GM04504 (cell line): ENCODE results near the gene TAF1L.

Experiments used
- DNase-seq: peaks from one replicate; pipeline ENCODE4 v3.0.0-alpha.2; 2012; ENCODE audit warnings: low read depth

Gene TAF1L

GRCh38 chr9:32590898-32591297 is 44.6 kb downstream of the TAF1L start:
- no peak for DNase-seq

DNA sequence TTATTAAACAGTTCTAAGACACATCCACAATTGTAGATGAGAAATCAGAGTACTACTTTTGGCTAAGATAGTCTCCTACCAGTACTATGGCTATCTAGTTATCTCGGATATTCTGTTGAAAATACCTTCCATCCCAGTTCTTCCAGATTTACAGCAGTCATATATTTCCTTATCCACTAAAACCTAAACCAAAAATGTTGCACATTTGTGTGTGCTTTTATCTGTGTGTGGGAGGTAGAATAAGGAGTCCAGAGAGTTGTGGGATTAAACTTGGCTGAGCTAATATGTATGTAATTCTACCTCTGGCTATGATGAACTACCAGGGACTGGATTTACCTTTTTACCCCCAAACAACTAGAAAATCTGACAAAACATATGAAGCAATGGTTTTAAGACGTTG is 45.0 kb downstream of the TAF1L start:
- DNase-seq: no peak

- DNase-seq: no peak
These were observed 46.3 kb downstream of the TAF1L start for GRCh38 chr9:32589083-32589723.

GRCh38 chr9:32587901-32588300 is 47.6 kb downstream of the TAF1L start:
- no peak for DNase-seq

- no peak for DNase-seq
These were observed 50.7 kb downstream of the TAF1L start for GRCh38 chr9:32584784-32585183.

DNA sequence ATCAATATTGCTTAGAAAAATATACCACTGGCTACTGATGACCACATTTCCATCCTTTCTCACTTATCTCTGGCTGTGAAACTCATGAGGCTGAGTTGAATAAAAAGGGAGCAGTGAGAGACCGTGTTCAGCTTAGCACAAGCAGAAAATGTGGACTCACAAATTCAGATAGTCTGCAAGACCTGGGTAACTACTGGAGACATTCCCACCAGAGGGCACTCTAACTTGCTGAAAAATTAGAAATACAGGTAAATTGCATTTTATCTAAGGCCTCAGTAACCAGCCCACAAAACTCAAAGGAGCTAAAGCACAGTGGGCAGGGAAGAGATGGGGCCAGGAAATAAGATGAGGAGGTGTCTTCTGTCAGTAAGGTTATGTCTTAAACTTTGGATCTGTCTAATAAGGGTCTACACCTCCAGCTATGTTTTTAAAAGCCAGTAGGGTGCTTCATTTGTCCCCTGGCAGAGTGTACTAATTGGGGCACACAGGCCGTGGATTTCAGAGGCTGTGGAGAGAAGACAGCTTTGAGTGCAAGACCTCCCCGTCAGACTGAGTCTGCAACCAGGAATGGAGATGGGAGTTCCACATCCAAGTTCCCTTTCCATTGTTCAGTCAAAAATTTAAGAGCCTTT is 53.8 kb downstream of the TAF1L start:
- no peak for DNase-seq

DNA sequence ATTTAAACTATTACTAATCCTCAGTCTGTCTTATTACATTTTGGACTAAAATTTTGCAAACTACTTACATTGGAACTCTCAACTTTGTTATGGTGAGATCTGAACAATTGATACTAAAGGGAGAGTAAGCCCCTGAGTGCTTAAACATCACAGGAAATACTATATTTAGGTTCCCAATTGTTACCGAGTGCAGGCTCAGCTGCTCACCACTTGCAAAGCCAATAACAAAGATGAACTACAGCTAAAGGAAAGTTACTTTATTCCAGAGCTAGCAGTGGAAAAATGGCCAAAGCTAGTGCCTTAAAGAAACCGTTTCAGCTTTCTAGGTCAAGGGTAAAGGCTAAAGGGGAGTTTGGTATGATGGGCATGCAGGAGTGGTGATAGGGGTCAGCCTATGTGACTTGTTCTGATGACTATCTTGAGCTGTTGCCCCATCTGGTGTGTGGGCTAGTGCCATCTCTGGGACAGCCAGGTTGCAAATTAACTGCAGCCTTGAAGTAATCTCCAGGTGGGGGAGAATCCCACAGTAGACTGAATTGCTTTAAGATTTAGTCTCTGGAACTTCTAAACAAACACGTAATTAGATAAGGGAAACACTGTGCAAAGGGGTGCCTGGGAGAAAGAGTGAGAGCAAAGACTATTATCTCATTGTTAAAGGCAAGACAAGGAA is 54.7 kb downstream of the TAF1L start:
- no peak for DNase-seq

DNA sequence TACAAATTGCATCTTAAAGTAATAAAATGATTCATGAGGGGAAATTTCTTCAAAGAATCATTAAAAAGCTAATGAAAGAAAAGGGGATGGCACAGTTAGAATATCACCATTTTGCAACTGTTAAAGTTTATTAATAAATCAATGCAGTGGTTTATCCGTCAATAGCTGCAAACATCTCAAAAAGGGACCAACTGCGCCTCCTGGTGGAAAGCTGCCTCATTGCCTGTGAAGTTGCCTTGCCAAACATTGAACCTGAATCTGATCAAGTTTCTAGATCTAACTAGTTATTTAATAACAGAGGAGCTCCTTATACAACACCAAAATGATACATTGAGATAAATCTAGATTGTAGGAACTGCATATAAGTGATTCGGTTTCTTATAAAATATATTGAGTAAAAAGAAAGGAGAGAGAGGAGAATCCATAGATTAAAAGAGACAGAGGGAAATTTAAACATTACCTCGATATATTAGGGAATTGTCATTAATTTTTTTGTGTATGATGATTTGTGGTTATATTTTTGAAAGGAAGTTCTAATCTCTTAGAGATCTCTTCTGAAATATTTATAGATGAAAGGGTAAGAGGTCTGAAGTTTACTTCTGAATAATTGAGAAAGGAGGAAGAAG is 55.6 kb downstream of the TAF1L start:
- DNase-seq: no peak
